HepG2 (cell line): ENCODE results near the gene MUL1. TPM values are rescaled to one million over a fixed set of nuclear protein-coding genes. Genes with fewer than 3 reads are reported as not detected.

Experiments used
- EEA1 ChIP-seq: sonication (generic); formaldehyde crosslinking; IDR thresholded peaks from 2 replicates; pipeline ENCODE4 v1.5.1; 2020; ENCODE audit warnings: mild to moderate bottlenecking, missing genetic modification reagents, borderline replicate concordance
- ELF4 ChIP-seq: sonication (generic); formaldehyde crosslinking; IDR thresholded peaks from 2 replicates; pipeline ENCODE4 v1.5.0; 2020; ENCODE audit warnings: missing genetic modification reagents, mild to moderate bottlenecking, moderate library complexity, borderline replicate concordance
- ESRRA ChIP-seq: sonication (generic); formaldehyde crosslinking; IDR thresholded peaks from 2 replicates; pipeline ENCODE4 v1.5.1; 2020; ENCODE audit warnings: mild to moderate bottlenecking, low read depth, missing genetic modification reagents
- EZH2 ChIP-seq: conservative IDR thresholded peaks from 2 replicates; pipeline ENCODE4 v1.6.1; 2012; ENCODE audit warnings: mild to moderate bottlenecking, low read depth, low read length, moderate library complexity
- FOSL2 ChIP-seq: sonication (generic); formaldehyde crosslinking; IDR thresholded peaks from 2 replicates; pipeline ENCODE4 v1.4.0; 2020; ENCODE audit warnings: missing genetic modification reagents
- FOXO1 ChIP-seq: sonication (generic); formaldehyde crosslinking; IDR thresholded peaks from 2 replicates; pipeline ENCODE4 v1.4.0; 2020; ENCODE audit warnings: missing genetic modification reagents
- LRRFIP1 ChIP-seq: sonication (generic); formaldehyde crosslinking; conservative IDR thresholded peaks from 2 replicates; pipeline ENCODE4 v1.4.0; 2020; ENCODE audit warnings: missing genetic modification reagents
- NFAT5 ChIP-seq: sonication (generic); formaldehyde crosslinking; IDR thresholded peaks from 2 replicates; pipeline ENCODE4 v1.4.0; 2020; ENCODE audit warnings: missing genetic modification reagents
- SMAD1 ChIP-seq: sonication (generic); formaldehyde crosslinking; IDR thresholded peaks from 2 replicates; pipeline ENCODE4 v1.4.0; 2020; ENCODE audit warnings: missing genetic modification reagents, low read depth, mild to moderate bottlenecking, borderline replicate concordance
- TFDP1 ChIP-seq: IDR thresholded peaks from 2 replicates; pipeline ENCODE4 v1.6.1; 2016; ENCODE audit warnings: missing compliant biosample characterization, missing genetic modification reagents, borderline replicate concordance
- TIGD3 ChIP-seq: sonication (generic); formaldehyde crosslinking; IDR thresholded peaks from 2 replicates; pipeline ENCODE4 v1.5.1; 2020; ENCODE audit warnings: mild to moderate bottlenecking, missing genetic modification reagents, borderline replicate concordance
- TMF1 ChIP-seq: sonication (generic); formaldehyde crosslinking; IDR thresholded peaks from 2 replicates; pipeline ENCODE4 v1.8.1; 2022; ENCODE audit warnings: low read depth, missing genetic modification reagents
- U2AF1 ChIP-seq: fragments of 200-400 bp; formaldehyde crosslinking; optimal IDR thresholded peaks from 2 replicates; pipeline ENCODE3; 2017; ENCODE audit warnings: mild to moderate bottlenecking, low read depth, low read length
- ZKSCAN1 ChIP-seq: fragments of 150-350 bp; IDR thresholded peaks from 2 replicates; pipeline ENCODE4 v1.6.1; 2014; ENCODE audit warnings: low read length
- ZNF20 ChIP-seq: sonication (generic); formaldehyde crosslinking; IDR thresholded peaks from 2 replicates; pipeline ENCODE4 v1.4.0; 2020; ENCODE audit warnings: mild to moderate bottlenecking, moderate library complexity, missing genetic modification reagents
- ZNF431 ChIP-seq: sonication (generic); formaldehyde crosslinking; IDR thresholded peaks from 2 replicates; pipeline ENCODE4 v1.9.0; 2022; ENCODE audit warnings: missing genetic modification reagents, low read depth, mild to moderate bottlenecking, borderline replicate concordance
- ZNF652 ChIP-seq: IDR thresholded peaks from 2 replicates; pipeline ENCODE4 v1.6.1; 2016; ENCODE audit warnings: low read depth, borderline replicate concordance
- polyA plus RNA-seq, 8 experiments: library from polyadenylated mRNA; depleted of rRNA in 3 of 8; stranded (reverse) in 7 of 8; unstranded in 1 of 8; fragments of >200 nt; fragmentation: Illumina TruSeq in 4 of 8; extraction: Trizol in 4 of 8; gene quantifications; 2 replicates each; pipeline versions ENCODE4 v1.2.1 to v1.2.3, GENCODE V29; 2011 to 2016; ENCODE audit warnings: low read depth in 4 of 8, missing spikeins in 1 of 8, mixed read lengths in 1 of 8; ENCODE audit not compliant: insufficient read depth in 1 of 8
- total RNA-seq, 5 experiments: library from RNA; depleted of rRNA; stranded (reverse); fragments of >200 nt; fragmentation: Illumina TruSeq; extraction: Trizol; gene quantifications; 2 replicates each; pipeline ENCODE4 v1.2.3, GENCODE V29; 2016; ENCODE audit warnings: low read depth in 1 of 5

Gene MUL1
- total and polyA plus RNA-seq, 2 of the 13 experiments (the other 11 are each of a cell fraction or from before 2014, with no cell fraction given): 21.5 to 26.5 TPM

- TF ChIP-seq EEA1 (CRISPR knock-in tag) (0 out of 2 replicates have a peak, but pooled peaks have one; percentile 19), NFAT5 (CRISPR knock-in tag) (no peak), EZH2 (no peak), TIGD3 (CRISPR knock-in tag) (no peak), U2AF1 (no peak), ELF4 (CRISPR knock-in tag) (no peak), ZNF652 (no peak), ZNF431 (CRISPR knock-in tag) (no peak), ZNF20 (no peak), TFDP1 (CRISPR knock-in tag) (no peak), LRRFIP1 (CRISPR knock-in tag) (no peak), FOSL2 (CRISPR knock-in tag) (peak; percentile 79), ESRRA (CRISPR knock-in tag) (no peak), FOXO1 (CRISPR knock-in tag) (no peak), SMAD1 (CRISPR knock-in tag) (no peak), ZKSCAN1 (no peak), TMF1 (CRISPR knock-in tag) (no peak)
Measured at GRCh38 chr1:20480951-20481617, 26.9 kb downstream of the MUL1 start (continued).
